NCI-H510A (cell line): ENCODE measurements around the gene PTX4.

Source experiments
- DNase-seq: peaks from one replicate; lab custom pipeline; 2025; lab: John Stamatoyannopoulos, UW

PTX4 gene

GRCh38 chr16:1459967-1460366 is 28.8 kb downstream of the PTX4 start:
- DNase-seq: no peak

- DNase-seq: no peak
These were observed 29.8 kb downstream of the PTX4 start for GRCh38 chr16:1458977-1459341.

DNA sequence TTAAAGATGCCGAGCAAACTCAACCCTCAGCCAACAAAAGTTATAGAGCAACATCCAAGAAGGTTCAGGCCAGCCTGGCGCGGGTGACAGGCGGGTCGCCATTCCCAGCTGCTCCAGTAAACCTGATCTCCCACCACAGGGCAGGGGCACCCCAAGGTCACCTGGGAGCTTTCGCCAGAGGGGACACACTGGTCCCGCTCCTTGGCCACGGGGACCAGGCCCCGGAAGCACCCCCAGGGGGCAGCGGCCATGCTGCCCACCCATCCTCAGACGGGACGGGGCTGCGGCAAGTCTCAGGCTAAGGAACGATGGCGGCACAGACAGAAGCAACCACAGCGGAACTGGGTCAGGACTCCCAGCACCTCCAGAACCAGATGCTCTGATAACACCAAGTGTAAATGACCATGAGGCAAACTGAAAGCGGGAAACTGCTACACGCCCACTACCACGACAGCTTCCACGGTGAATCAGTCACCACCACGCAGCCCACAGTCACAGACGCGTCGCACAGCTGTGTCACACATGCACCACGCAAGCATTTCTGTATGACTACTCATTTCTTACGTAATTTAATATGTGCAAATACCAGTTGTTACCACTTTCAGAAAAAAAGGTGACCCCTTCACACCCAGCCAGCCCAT is 30.3 kb downstream of the PTX4 start:
- no peak for DNase-seq

DNA sequence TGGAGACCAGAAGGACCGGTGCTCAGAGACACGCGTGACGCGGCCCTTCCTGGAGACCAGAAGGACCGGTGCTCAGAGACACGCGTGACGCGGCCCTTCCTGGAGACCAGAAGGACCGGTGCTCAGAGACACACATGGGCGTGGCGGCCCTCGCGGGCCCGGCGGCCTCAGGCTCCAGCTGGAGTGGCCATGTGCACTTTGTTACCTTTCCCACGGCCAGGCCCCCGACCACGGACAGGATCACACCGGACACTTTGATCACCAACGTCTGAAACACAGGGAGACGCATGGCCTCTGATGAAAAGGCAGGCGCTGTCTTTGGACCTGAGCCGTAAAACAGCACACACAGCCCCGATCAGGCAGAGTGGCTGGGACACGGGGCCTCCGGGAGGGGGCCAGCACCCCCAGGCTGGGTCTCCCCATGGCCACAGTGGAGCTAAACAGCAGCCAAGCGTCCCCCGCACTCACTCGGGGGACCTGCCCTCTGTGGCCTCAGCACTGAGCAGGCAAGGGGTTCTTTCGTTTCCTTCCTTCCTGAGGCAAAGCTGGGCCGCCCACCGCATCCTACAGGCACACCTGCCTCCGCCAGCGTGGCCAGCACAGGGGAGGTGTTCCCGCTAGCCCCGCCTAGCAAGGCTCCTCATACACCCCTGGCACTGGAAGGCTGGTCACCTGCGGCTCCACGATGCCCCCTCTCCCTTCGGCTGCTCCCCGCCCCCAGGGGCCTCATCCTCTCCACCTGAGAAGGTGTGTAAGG is 31.1 kb downstream of the PTX4 start:
- no peak for DNase-seq

GRCh38 chr16:1456951-1457350 is 31.8 kb downstream of the PTX4 start:
- no peak for DNase-seq

DNA sequence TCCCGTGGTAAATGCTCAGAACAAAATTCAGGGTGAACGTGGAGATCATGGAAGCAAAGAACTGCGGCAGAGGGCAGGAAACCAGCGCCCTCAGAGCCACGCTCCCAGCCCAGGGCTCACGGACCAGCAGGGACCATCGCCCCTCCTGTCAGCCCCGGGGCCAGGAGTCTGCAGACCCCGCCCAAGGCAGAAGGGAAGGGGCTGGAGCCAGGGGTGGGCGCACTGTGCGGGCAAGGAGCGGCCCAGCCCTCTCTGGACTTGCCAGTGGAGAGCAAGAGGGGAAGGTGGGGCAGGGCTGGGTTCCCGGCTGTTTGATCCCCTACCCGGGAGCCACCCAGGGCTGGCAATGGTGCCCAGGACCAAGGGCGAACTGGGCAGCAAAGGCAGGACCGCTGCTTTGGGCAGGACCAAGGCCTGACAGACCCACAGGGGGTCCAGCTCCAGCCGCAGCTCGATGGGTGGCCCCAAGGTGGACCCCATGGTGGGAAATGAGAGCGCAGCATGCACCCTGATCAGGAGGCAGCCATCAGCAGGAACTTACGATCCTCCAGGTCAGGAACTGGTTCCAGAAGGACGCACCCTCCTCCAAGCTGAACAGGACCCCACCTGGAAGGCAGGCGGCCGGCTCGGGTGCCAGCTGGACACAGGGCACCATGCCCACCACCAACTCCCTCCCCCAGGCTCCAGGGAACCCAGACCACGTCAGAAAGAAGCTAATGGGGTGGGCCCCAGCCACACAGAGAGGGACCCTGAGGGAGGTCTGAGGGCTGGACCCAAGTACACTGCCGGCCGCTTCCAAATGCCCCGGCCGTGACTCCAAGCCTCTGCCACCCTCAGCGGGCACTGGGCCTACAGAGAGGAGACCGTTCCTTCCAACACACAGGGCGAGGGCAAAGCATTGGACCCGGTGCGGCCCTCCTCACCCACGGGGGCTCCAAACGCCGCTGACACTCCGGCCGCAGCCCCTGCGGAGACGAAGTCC is 33.3 kb downstream of the PTX4 start:
- DNase-seq: no peak

DNA sequence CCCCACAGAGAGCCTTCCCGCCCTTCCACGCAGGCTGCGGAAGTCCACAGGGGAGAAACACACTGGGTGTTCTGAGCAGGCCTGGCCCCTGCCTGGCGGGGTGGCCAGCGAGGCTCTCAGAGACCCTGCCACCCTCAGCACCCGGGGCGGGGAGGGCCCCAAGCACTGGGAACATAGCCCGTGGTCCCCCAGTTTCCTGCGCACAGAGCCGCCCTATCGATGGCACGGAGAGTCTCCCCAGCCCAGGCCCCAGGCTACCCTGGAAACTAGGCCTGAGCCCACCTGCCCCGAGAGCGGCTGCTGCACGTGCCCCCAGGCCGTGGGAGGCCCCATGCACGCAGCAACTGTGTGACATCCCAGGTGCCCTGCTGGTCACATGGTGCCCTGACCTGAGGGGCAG is 34.2 kb downstream of the PTX4 start:
- DNase-seq: no peak

DNA sequence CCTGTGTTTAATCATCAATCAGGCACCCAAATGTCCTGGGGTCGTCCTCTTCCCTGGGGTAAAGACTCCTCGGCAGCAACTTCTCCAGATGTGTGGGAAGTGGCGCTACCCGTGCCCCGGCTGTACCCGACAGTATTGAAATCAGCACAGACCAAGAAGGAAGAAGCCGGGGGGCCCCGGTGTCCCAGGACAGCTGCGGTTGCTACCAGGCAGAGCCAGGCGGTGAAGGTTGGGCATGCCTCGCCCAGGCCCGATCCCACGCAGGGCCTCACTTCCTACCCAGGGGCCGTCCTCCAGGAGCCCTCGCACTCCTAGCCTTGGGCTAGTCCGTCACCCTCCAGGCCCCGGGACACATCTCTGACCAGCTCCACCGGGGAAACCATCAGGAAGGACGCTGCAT is 35.4 kb downstream of the PTX4 start:
- no peak for DNase-seq

GRCh38 chr16:1452530-1452929 is 36.2 kb downstream of the PTX4 start:
- no peak for DNase-seq

DNA sequence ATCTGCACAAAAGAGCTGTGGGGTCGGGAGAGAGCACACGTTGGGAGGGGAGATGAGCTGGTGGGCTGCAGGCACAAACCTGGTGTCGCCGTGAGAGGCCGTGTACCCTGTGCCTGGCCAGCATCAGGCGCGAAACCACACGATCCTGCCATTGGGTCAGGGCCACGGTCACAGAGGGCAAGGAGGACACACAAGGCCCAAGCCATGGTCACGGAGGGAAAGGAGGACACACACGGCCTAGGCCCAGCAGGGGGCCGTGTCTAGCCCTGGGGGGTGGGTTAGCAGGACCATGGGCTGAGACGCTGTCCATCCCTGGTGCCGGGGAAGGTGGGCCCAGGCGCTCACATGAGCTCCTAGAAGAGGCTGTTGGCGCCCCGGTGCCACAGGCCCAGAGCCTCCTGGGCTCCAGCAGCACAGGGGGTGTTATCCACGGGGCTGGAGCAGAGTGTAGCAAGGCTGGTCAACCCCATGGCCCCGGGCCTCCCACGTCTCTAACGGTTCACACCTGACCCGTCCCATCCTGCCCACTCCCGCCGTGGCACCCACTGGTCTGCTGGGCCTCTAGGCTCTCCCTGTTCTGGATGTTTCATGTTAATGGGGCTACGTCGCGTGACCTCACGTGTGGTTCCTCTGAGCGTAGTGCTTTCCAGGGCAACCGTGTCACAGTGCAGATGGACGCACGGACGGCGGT is 36.9 kb downstream of the PTX4 start:
- DNase-seq: no peak

GRCh38 chr16:1450841-1451240 is 37.9 kb downstream of the PTX4 start:
- no peak for DNase-seq

DNA sequence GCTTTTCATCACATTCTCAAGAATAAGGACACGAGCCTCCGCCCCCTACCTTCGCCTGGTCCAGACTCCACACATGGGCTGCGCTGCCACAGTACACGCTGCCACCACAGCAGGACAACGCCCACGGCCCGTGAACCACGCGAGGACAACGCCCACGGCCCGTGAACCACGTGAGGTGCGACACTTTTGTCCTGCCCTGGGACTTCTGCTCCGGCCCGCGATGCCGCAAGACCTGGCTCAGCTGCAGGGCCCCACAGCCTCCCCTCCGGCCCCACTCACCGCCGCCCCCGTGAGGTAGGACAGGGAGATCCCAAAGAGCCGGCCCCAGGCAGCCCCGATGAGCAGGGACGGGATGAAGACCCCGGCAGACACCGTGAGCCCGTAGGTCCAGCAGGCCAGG is 38.5 kb downstream of the PTX4 start:
- no peak for DNase-seq

DNA sequence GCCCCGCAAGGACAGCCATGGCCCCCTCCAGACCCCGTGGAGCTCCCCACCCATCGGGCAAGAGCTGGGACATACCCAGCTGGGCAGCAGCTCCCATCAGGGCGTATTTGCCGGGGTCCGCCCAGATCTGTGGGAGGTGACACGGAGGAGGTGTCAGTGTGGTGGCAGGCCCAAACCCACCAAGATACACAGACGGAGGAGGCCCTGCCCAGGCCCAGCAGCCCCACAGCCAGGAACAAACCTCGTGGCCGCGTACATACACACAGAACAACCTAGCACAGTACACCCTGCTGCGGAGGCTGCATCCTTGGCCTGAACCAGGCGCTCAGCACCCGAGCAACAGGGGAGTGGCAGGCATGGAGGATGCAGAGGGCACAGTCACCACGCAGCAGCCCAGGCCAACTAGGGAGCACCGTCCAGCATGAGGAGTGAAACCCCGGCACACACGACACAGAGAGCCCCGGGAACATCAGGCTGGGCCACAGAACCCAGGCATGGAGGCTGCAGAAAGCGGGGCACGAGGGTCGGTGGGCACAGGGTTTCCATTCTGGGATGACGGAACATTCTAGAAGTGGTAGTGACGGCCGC is 39.4 kb downstream of the PTX4 start:
- DNase-seq: no peak

DNA sequence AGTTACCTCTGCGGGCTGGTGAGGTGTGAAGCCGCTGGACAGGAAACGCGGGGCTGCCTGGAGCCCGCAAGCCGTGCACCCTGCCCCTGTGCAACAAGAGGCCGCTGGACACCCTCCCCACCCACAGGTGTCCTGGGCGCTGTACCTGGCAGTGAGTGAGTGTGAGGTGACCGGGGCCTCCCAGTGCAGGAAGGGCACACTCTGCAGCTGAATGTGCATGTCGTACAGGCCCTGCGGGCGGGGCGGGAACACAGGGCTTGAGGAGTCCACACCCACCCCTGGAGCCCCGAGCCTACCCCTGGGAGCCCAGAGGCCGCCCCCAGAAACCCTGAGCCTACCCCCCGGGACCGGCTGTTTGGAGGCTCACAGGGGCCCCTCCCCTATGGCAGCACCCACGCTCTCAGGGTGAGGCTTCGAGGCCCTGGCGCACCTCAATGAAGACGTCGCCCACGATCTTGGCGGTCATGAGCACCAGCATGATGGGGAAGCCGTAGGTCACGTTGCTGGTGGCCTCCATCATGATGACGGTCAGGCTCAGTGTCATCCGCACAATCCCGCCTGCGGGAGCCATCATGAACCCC is 40.1 kb downstream of the PTX4 start:
- DNase-seq: no peak

GRCh38 chr16:1447965-1448364 is 40.8 kb downstream of the PTX4 start:
- DNase-seq: no peak

DNA sequence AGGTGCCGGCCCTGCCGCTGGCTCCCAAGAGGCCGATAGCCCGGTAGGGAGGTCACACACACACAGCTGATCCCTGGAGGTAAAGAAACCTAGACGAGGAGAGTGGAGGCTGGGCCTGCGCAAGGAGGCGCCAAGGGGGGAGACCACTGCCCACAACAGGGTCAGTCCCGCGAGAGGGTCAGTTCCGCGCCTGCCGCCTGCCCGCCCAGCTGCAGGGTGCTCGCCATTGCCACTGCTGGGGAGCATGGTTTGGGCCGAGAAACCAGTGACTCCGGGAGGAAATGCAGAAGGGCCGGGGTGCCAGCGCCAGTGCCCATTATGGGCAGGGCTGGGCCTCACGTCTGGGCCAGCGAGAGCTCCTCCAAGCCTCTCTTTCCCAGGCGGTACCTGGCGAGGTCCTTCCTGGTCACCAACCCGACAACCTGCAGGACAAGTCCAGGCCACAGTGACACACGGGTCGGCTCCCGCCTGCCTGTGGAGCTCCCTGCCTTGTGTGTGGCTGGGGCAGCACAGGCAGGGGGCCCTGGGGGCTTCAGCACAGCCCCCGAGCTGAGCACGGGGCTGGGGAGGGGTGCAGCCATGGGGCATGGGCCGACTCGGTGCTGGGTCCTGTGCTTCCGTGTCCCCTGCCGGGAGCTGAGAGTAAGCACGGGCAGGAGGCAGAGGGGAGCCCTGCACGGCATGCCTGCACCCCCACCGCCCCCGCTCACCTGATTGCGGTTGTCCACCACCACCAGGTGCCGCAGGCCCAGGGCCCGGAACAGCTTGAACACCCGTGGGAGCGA is 42.3 kb downstream of the PTX4 start:
- DNase-seq: no peak

- DNase-seq: no peak
These were observed 43.1 kb downstream of the PTX4 start for GRCh38 chr16:1445518-1446203.

GRCh38 chr16:1444730-1445517 is 43.8 kb downstream of the PTX4 start:
- no peak for DNase-seq
